CD14-positive monocyte (primary cell): ENCODE results near the gene NRM. TPM values are rescaled to one million over a fixed set of nuclear protein-coding genes. Genes with fewer than 3 reads are reported as not detected.

Source experiments
- DNase-seq, 3 donors: peaks; one replicate each; pipeline ENCODE4 v3.0.0-alpha.2; 2011 to 2022
- H2AFZ ChIP-seq: 2 replicates; pipeline ENCODE4 v1.6.0; 2012; ENCODE audit warnings: mild to moderate bottlenecking, low read depth, low read length, inconsistent platforms; ENCODE audit not compliant: insufficient read depth, poor library complexity, severe bottlenecking
- H3K27ac ChIP-seq, 2 donors: 1 replicate in 1 of 2; 2 replicates in 1 of 2; pipeline ENCODE4 v1.5.1; 2012 to 2013; ENCODE audit warnings: low read length in 2 of 2, control low read depth in 1 of 2, inconsistent platforms in 1 of 2, low read depth in 1 of 2, mild to moderate bottlenecking in 1 of 2
- H3K27me3 ChIP-seq, 2 donors: one replicate each; pipeline versions ENCODE4 v1.6.0 to v1.6.1; 2011 to 2013; ENCODE audit warnings: low read length in 2 of 2; ENCODE audit not compliant: control insufficient read depth in 2 of 2, insufficient read depth in 2 of 2
- H3K36me3 ChIP-seq, 2 donors: replicated peaks in 1 of 2; 1 replicate in 1 of 2; 2 replicates in 1 of 2; pipeline versions ENCODE4 v1.5.1 to v1.6.1; 2012 to 2013; ENCODE audit warnings: low read length in 2 of 2, control low read depth in 1 of 2, inconsistent platforms in 1 of 2, mild to moderate bottlenecking in 1 of 2; ENCODE audit not compliant: insufficient read depth in 2 of 2, control insufficient read depth in 1 of 2
- H3K4me1 ChIP-seq, 2 donors: 1 replicate in 1 of 2; 2 replicates in 1 of 2; pipeline versions ENCODE4 v1.5.1 to v1.6.1; 2012 to 2013; ENCODE audit warnings: low read length in 2 of 2, control low read depth in 1 of 2, inconsistent platforms in 1 of 2, mild to moderate bottlenecking in 1 of 2, moderate library complexity in 1 of 2; ENCODE audit not compliant: insufficient read depth in 2 of 2, control insufficient read depth in 1 of 2
- H3K4me2 ChIP-seq: replicated peaks from 2 replicates; pipeline ENCODE3; 2012; ENCODE audit warnings: low read length, moderate library complexity, mild to moderate bottlenecking; ENCODE audit not compliant: poor library complexity, severe bottlenecking; ENCODE audit errors: extremely low read depth
- H3K4me3 ChIP-seq, 3 experiments: fragments of 200-600 bp in 1 of 3; sonication (generic) in 1 of 3; replicated peaks in 1 of 3; 1 replicate in 2 of 3; 2 replicates in 1 of 3; pipeline ENCODE4 v1.5.1; 2011 to 2013; ENCODE audit warnings: low read length in 3 of 3, mild to moderate bottlenecking in 3 of 3, control low read depth in 2 of 3, low read depth in 2 of 3, inconsistent platforms in 1 of 3, moderate library complexity in 1 of 3
- H3K79me2 ChIP-seq: 2 replicates; pipeline ENCODE4 v1.6.0; 2012; ENCODE audit warnings: mild to moderate bottlenecking, control low read depth, inconsistent platforms, low read length, moderate library complexity; ENCODE audit not compliant: insufficient read depth
- H3K9ac ChIP-seq: 2 replicates; pipeline ENCODE4 v1.6.0; 2017; ENCODE audit warnings: low read length, mild to moderate bottlenecking; ENCODE audit not compliant: insufficient read depth, poor library complexity, severe bottlenecking
- H3K9me3 ChIP-seq, 2 donors: replicated peaks in 1 of 2; 1 replicate in 1 of 2; 2 replicates in 1 of 2; pipeline versions ENCODE4 v1.5.1 to v1.6.1; 2012 to 2013; ENCODE audit warnings: low read length in 2 of 2, control low read depth in 1 of 2; ENCODE audit not compliant: control insufficient read depth in 1 of 2, insufficient read depth in 1 of 2
- H4K20me1 ChIP-seq: 2 replicates; pipeline ENCODE4 v1.6.0; 2012; ENCODE audit warnings: mild to moderate bottlenecking, low read length, control low read depth, moderate library complexity; ENCODE audit not compliant: insufficient read depth
- H3K27ac Mint-ChIP-seq, 7 donors: one replicate each; pipeline ENCODE4 v1.8.0; 2020; ENCODE audit warnings: mild to moderate bottlenecking in 7 of 7, mixed read lengths in 7 of 7, moderate library complexity in 6 of 7, inconsistent platforms in 2 of 7
- H3K27me3 Mint-ChIP-seq, 3 donors: one replicate each; pipeline ENCODE4 v1.8.0; 2021 to 2022; ENCODE audit warnings: low read depth in 3 of 3, mild to moderate bottlenecking in 3 of 3, mixed read lengths in 3 of 3, moderate library complexity in 3 of 3, inconsistent platforms in 1 of 3
- H3K36me3 Mint-ChIP-seq, 2 donors: one replicate each; pipeline ENCODE4 v1.8.0; 2020; ENCODE audit warnings: mixed read lengths in 2 of 2, inconsistent platforms in 1 of 2, mild to moderate bottlenecking in 1 of 2
- H3K4me1 Mint-ChIP-seq: one replicate; pipeline ENCODE4 v1.8.0; 2020; ENCODE audit warnings: mild to moderate bottlenecking, mixed read lengths
- H3K4me3 Mint-ChIP-seq, 2 donors: one replicate each; pipeline ENCODE4 v1.8.0; 2020; ENCODE audit warnings: mild to moderate bottlenecking in 2 of 2, mixed read lengths in 2 of 2, moderate library complexity in 1 of 2
- H3K9me3 Mint-ChIP-seq, 7 donors: one replicate each; pipeline ENCODE4 v1.8.0; 2020 to 2022; ENCODE audit warnings: mixed read lengths in 7 of 7, mild to moderate bottlenecking in 6 of 7, moderate library complexity in 6 of 7, inconsistent platforms in 2 of 7
- CTCF ChIP-seq: fragments of 200-600 bp; IDR thresholded peaks from one replicate; pipeline ENCODE4 v1.8.0; 2022; ENCODE audit warnings: antibody characterized with exemption, mild to moderate bottlenecking
- WGBS: methylation state at CpG from one replicate; pipeline ENCODE4 v1.1.5; 2013; ENCODE audit warnings: missing lambda C conversion rate; ENCODE audit not compliant: insufficient coverage; 5-methylcytosine and 5-hydroxymethylcytosine counted together
- intact Hi-C, 2 donors: fragments of 100-400 bp; cut with micrococcal nuclease; formaldehyde crosslinking; loops; one replicate each; pipeline versions ENCODE4 v1.15.0 to v1.15.1; 2023
- polyA plus RNA-seq, 3 donors: library from polyadenylated mRNA; depleted of rRNA in 1 of 3; unstranded in 2 of 3; stranded (reverse) in 1 of 3; fragments of 300-500 nt in 2 of 3; fragments of >200 nt in 1 of 3; fragmentation: Illumina TruSeq in 2 of 3; gene quantifications; 1 replicate in 2 of 3; 2 replicates in 1 of 3; pipeline ENCODE4 v1.2.3, GENCODE V29; 2012 to 2021

The NRM gene
- polyA plus RNA-seq, 3 donors: 25.9 to 36.0 (median 35.0) TPM

DNA sequence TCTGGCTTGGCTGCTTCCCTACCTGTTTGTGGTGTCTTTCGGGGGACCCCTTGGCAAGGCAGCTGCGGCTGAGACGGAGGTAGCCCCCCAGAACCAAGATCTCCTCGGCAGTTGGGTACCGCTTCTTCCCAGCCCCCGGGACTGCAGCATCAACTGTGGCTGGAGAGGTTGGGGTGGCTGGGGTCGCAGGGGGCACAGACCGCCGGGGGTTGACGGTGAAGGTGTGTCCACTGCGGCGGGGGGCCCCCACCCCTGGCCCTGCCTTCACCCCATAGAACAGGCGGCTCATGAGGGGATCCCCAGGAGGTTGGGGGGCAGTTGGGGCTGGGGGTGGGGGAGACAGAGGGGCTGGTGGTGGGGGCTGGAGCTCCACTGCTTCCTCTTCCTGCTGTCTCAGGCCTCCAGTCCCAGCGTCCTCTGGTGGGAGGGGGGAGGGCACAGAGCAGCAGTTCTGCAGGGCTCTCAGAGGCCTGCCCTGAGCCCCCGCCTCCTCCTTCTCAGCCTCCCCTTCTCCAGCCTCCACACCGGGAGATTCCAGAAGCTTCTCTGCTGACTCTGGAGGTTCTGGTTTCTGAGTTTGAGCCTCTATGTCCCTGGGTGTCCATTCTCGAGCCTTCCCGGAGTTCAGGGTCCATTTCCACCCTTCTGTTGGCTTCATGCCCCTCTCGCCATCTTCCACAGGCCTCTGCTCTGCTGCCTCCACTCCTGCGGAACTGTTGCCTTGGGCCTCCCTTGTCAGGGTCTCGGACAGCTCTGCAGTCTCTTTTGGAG lies 6.2 kb downstream of the NRM start:
- intact Hi-C loops: loop anchor here in 1 of 2 donors (5.0 kb wide), 1 partner anchor 67 kb away; the partner anchor contains the start of genes MRPS18B and PPP1R10
- peaks cover 60% of the 10 kb centered on the region for H3K4me1 Mint-ChIP-seq

More for the DNA sequence above, 6.2 kb downstream of the NRM start:
- no peaks in the 10 kb centered on the region for H3K9me3 ChIP-seq
- H3K36me3 ChIP-seq: peaks cover 10 to 11% of the 10 kb centered on the region in 2 donors
- no peak for TF ChIP-seq CTCF
- H3K4me1 ChIP-seq: peaks cover 57 to 72% of the 10 kb centered on the region in 2 donors
- peak overlapping the region; percentile 99 for H3K9ac ChIP-seq
- peak overlapping the region; percentile 94 to 99 for H3K4me3 Mint-ChIP-seq
- peaks cover 64% of the 10 kb centered on the region for H4K20me1 ChIP-seq
- H3K9me3 Mint-ChIP-seq: no peaks in the 10 kb centered on the region
- peak overlapping the region; percentile 99 for H3K27ac ChIP-seq
- peaks cover 0 to 5% (median 0%) of the 10 kb centered on the region in 3 donors for H3K27me3 Mint-ChIP-seq
- peaks cover 99% of the 10 kb centered on the region for H3K79me2 ChIP-seq
- no peak overlapping the region for H2AFZ ChIP-seq
- H3K27me3 ChIP-seq: no peaks in the 10 kb centered on the region
- DNase-seq: peak; percentile 40 to 58 (median 54)
- peak overlapping the region; percentile 96 to 100 (median 96) for H3K4me3 ChIP-seq
- H3K36me3 Mint-ChIP-seq: peaks cover 39 to 54% of the 10 kb centered on the region in 2 donors
- WGBS: 1% methylated on average over 11 of the region's 21 CpGs
- peak overlapping the region; percentile 100 for H3K4me2 ChIP-seq
- peak overlapping the region; percentile 97 to 100 (median 99) for H3K27ac Mint-ChIP-seq
